NT2/D1 (cell line): ENCODE results near the gene ASB7.
A peak's percentile ranks its signal among the peaks of the same experiment; 100 is the strongest.

ENCODE experiments used
- DNase-seq: peaks from one replicate; pipeline ENCODE4 v3.0.0-alpha.2; 2011; ENCODE audit warnings: low read depth, low spot score
- H3K27me3 ChIP-seq: 2 replicates; pipeline ENCODE4 v1.6.0; 2011; ENCODE audit warnings: mild to moderate bottlenecking; ENCODE audit not compliant: insufficient read length, insufficient read depth
- H3K36me3 ChIP-seq: 2 replicates; pipeline ENCODE4 v1.6.1; 2011; ENCODE audit warnings: mild to moderate bottlenecking, low read length, mixed read lengths; ENCODE audit not compliant: insufficient read depth, insufficient read length
- H3K4me1 ChIP-seq: 2 replicates; pipeline ENCODE4 v1.5.1; 2011; ENCODE audit not compliant: insufficient read depth, insufficient read length
- H3K4me3 ChIP-seq: 2 replicates; pipeline ENCODE4 v1.5.1; 2011; ENCODE audit warnings: low read depth; ENCODE audit not compliant: insufficient read length
- H3K9ac ChIP-seq: 2 replicates; pipeline ENCODE4 v1.6.0; 2011; ENCODE audit warnings: low read depth; ENCODE audit not compliant: insufficient read length
- H3K9me3 ChIP-seq: 2 replicates; pipeline ENCODE4 v1.5.1; 2011; ENCODE audit warnings: mild to moderate bottlenecking, low read length; ENCODE audit not compliant: insufficient read depth
- SUZ12 ChIP-seq: IDR thresholded peaks from 2 replicates; pipeline ENCODE4 v1.6.1; 2011; ENCODE audit not compliant: insufficient read length, insufficient read depth; ENCODE audit errors: extremely low read depth
- YY1 ChIP-seq: IDR thresholded peaks from 2 replicates; pipeline ENCODE4 v1.6.1; 2011; ENCODE audit not compliant: insufficient read length, insufficient read depth
- ZNF274 ChIP-seq: IDR thresholded peaks from 2 replicates; pipeline ENCODE4 v1.6.1; 2011; ENCODE audit warnings: mild to moderate bottlenecking, low read depth, low read length

ASB7 gene, protein sequence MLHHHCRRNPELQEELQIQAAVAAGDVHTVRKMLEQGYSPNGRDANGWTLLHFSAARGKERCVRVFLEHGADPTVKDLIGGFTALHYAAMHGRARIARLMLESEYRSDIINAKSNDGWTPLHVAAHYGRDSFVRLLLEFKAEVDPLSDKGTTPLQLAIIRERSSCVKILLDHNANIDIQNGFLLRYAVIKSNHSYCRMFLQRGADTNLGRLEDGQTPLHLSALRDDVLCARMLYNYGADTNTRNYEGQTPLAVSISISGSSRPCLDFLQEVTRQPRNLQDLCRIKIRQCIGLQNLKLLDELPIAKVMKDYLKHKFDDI

DNA sequence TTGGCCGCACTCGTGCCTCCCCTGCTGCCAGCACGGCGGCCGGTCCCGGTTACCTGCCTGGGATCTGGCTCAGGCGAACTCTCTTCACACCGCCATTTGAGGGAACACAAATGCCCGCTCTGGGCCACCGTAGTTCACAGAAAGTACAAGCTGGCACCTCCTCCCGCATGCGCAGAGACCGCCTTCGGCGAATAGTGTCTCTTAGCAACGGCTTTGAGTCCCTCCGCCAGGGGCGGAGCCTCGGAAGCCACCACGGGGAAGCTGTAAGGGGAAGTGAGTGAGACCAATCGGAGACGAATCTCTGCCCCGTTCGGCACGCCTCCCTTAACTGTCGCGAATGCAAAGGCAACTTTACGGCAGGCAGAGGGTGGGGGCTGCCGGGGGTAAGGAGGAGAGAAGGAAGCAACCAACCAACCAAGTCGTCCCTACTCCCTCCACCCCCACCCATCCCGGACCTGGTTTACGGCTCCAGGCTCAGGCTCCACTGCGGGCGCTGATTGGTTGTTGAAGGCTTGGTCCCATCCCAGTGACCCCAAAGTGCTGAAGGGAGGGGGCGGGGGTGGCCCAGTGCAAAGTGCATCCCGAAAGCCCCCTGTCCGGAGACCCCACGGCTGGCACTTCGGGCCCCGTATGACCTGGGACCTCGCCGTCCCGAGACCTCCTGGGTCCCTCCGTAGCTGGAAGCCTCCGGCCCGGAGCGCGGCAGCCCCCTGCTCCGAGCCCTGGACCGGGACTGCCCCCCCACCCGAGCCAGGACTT lies at the start of gene ASB7, which contains the start of gene LINS1:
Gene ASB7 (plus strand): TSS at position 526 of the 759 bp plus-strand sequence. CDS start 9,628 bp downstream, outside the sequence.
Gene LINS1 (minus strand): TSS at position 121 of the 759 bp plus-strand sequence. CDS start 21,342 bp downstream, outside the sequence.
- peak; percentile 100 for DNase-seq
- Histone ChIP-seq H3K9me3 (no peaks in the 10 kb centered on the region), H3K36me3 (peaks cover 23% of the 10 kb centered on the region), H3K27me3 (no peaks in the 10 kb centered on the region), H3K4me3 (peak within 1 kb of the TSS; percentile 90), H3K9ac (peak within 1 kb of the TSS; percentile 96), H3K4me1 (no peaks in the 10 kb centered on the region)
- TF ChIP-seq ZNF274 (no peak), YY1 (peak; percentile 66), SUZ12 (no peak)

DNA sequence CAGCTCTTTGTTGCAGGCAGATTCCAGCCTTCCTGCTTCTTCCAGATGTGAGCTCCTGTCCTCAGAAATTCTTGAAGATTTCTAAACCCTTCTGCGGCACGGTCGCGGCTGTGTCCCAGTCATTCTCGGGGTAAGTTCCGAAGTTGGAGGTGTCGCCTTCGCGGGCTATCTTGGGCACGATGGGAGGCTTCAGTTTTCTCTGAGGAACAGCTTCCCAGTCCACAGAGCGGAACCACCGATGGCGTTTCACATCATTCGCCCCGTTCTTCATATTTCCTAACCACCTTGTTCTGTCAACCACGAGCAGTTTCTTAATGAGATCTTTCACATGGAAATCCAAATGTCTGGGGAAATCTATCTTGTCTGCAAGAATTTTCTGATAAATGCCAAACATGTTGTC lies 48.9 kb upstream of the ASB7 start:
- DNase-seq: no peak
- Histone ChIP-seq H3K27me3 (no peaks in the 10 kb centered on the region), H3K36me3 (no peaks in the 10 kb centered on the region), H3K9me3 (no peaks in the 10 kb centered on the region), H3K4me3 (no peak overlapping the region), H3K9ac (no peak overlapping the region), H3K4me1 (no peaks in the 10 kb centered on the region)
- TF ChIP-seq ZNF274 (no peak), YY1 (no peak), SUZ12 (no peak)

DNA sequence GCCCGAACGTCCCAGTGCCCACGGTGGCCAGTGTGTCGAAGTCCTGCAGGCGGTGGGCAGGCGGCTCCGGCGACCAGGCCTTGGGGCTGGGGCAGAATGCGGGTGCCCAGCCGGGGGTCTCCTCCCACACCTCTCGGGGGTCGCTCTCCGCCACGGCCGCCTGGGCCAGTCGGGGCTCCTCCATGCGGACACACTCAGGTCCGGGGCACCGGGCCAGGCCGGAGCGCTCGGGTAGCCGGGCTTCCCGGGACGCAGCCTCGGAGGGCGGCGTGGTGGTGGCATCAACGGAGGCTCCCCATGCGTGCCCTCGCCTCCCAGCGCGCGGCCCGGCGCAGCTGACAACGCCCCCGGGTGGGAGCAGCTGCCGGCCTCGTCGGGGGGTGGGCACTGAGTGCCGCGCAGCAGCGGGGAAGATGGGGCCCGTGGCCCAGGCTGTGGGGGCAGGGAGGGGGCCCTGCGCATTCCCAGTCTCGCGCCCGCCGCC lies 43.6 kb upstream of the ASB7 start:
- no peak for DNase-seq

DNA sequence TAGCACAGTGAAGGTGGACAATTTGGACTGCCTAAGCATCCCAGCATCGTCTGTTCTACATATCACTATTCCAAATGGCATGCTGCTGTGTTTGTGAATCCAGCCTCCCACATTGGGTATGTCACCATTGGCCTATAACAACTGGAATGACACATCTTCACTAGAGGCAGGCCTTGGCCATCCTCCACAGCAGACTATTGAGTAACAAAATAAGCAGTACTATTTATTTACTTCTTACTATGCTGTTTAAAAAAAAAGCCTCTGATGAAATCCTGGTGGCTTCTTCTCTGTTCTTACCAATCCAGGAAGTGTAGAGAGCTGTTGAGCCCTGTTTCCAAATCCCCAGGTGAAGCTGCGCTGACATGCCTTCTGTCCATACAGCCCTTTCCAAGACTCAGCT lies 43.1 kb upstream of the ASB7 start:
- no peak for DNase-seq
- H3K9ac ChIP-seq: no peak overlapping the region
- no peaks in the 10 kb centered on the region for H3K36me3 ChIP-seq
- H3K27me3 ChIP-seq: no peaks in the 10 kb centered on the region
- H3K4me1 ChIP-seq: no peaks in the 10 kb centered on the region
- no peaks in the 10 kb centered on the region for H3K9me3 ChIP-seq
- H3K4me3 ChIP-seq: no peak overlapping the region
- TF ChIP-seq SUZ12: no peak
- no peak for TF ChIP-seq ZNF274
- no peak for TF ChIP-seq YY1

More for the DNA sequence above, 43.6 kb upstream of the ASB7 start:
- Histone ChIP-seq H3K9me3 (no peaks in the 10 kb centered on the region), H3K9ac (no peak overlapping the region), H3K36me3 (no peaks in the 10 kb centered on the region), H3K4me1 (no peaks in the 10 kb centered on the region), H3K27me3 (no peaks in the 10 kb centered on the region), H3K4me3 (no peak overlapping the region)
- TF ChIP-seq SUZ12 (no peak), ZNF274 (no peak), YY1 (no peak)

DNA sequence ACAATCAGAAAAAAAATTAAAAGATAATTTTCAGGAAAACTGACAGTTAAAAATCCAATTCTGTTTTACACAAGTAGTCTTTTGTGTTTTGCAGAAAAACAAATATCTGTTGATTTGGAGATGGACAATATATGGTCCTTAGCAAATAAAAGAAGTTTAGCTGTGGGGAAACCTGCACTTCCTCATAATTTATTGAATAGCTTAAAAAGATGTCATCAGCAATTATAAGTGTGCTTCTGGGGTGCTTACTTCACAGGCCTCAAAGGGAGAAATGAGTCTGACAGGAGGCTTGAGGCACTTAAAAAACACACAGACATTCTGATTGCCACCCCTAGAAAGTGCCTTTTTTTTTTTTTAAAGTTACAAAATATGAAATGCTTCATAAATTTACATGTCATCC lies 42.1 kb upstream of the ASB7 start:
- H3K27me3 ChIP-seq: no peaks in the 10 kb centered on the region
- TF ChIP-seq YY1 (no peak), ZNF274 (no peak), SUZ12 (no peak)
- no peak overlapping the region for H3K4me3 ChIP-seq
- no peaks in the 10 kb centered on the region for H3K4me1 ChIP-seq
- no peaks in the 10 kb centered on the region for H3K9me3 ChIP-seq
- no peak for DNase-seq
- no peak overlapping the region for H3K9ac ChIP-seq
- H3K36me3 ChIP-seq: no peaks in the 10 kb centered on the region

DNA sequence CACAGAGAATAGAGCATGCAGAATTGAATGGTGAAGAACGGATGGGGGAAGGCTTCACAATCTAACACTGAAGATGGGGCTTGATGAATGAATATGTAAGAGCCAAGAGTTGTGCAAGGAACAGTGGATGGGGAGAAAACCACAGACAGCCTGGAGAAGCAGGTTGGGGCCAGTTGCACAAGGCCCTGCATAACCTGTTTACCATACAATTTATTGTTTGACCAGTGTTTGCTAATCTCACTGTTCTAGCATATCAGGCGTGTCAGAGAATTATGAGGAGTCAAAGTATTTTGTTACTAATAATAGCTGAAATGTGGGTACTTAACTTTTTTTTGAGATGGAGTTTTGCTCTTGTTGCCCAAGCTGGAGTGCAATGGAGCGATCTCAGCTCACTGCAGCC lies 36.8 kb upstream of the ASB7 start:
- Histone ChIP-seq H3K4me1 (no peaks in the 10 kb centered on the region), H3K27me3 (no peaks in the 10 kb centered on the region), H3K36me3 (peaks cover 18% of the 10 kb centered on the region), H3K9me3 (no peaks in the 10 kb centered on the region), H3K9ac (no peak overlapping the region), H3K4me3 (no peak overlapping the region)
- TF ChIP-seq SUZ12: no peak
- no peak for TF ChIP-seq YY1
- no peak for TF ChIP-seq ZNF274
- DNase-seq: no peak
